Measurements from ENCODE around the gene HLF. TPM values are rescaled to one million over a fixed set of nuclear protein-coding genes. Genes with fewer than 3 reads are reported as not detected.

Gene HLF
- total RNA-seq, 4 donors from 2014 or later, result 8.5 to 17.5 (median 13.3) TPM

DNA sequence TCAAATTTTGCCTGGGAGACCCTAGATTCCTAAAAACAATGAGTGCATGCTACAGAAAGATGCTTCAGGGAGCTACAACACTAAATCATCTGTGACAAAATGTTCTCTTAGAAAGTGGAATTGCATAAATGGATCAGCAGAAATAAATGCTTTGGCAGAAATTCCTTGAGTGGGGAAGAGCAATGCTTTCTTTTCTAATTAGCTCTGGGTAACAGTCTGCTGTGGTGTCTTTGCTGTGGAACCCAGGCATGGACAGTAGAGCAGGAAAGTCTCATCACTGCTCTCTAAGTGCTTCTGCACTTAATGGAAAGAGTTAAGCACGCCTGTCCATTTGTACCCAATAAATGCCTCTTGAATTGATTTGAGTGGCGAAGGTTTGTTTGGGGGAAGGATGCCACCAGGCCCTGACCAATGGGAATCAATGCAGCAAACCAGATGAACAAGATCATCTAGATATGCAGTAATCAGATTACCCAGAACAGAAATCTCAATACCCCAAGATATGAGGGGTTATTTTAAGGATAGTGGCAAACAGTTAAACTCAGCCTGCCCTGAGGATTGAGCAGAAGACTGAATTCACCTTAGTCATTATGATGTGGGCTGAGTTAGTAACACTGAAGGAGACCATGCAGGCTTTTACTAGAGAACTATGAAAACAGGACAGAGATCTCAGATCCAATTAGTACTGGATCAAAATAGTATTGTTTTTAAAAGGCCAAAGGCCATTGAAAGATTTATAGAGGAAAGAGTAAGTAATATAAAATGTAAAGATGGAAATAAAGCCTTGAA, 13.6 kb downstream of the HLF start:
- 69% methylated on average over 2 of the region's 2 CpGs; no CpG with 5 or more reads in 1 of the 2 donors for WGBS, 2 donors (ENCODE audit: low coverage in 1 of 2)
- H3K4me3 ChIP-seq, result no peak overlapping the region
- TF ChIP-seq, protein P1, sequence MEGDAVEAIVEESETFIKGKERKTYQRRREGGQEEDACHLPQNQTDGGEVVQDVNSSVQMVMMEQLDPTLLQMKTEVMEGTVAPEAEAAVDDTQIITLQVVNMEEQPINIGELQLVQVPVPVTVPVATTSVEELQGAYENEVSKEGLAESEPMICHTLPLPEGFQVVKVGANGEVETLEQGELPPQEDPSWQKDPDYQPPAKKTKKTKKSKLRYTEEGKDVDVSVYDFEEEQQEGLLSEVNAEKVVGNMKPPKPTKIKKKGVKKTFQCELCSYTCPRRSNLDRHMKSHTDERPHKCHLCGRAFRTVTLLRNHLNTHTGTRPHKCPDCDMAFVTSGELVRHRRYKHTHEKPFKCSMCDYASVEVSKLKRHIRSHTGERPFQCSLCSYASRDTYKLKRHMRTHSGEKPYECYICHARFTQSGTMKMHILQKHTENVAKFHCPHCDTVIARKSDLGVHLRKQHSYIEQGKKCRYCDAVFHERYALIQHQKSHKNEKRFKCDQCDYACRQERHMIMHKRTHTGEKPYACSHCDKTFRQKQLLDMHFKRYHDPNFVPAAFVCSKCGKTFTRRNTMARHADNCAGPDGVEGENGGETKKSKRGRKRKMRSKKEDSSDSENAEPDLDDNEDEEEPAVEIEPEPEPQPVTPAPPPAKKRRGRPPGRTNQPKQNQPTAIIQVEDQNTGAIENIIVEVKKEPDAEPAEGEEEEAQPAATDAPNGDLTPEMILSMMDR (IDR thresholded peaks at IDR 0.05), result no peak
- no peak for TF ChIP-seq POLR2A (IDR thresholded peaks at IDR 0.05)
- TF ChIP-seq EP300 (IDR thresholded peaks at IDR 0.05; ENCODE audit: low read depth), result no peak
- TF ChIP-seq POLR2AphosphoS5 (IDR thresholded peaks at IDR 0.05), result no peak
- H3K36me3 ChIP-seq, result no peaks in the 10 kb centered on the region
- in situ Hi-C loops (cut with MboI; ENCODE audit: low pct_ligation_motif_present in 1 of 4, low pct_unique_long_range_greater_than_20kb in 1 of 4, low sequenced_read_pairs in 3 of 4), result no loop called here
- no peak for DNase-seq
- H3K27me3 ChIP-seq, result no peaks in the 10 kb centered on the region
- H3K27ac ChIP-seq, result peak overlapping the region; percentile 2 to 79 (median 36)
- H3K4me1 ChIP-seq, result peaks cover 3 to 44% (median 8%) of the 10 kb centered on the region in 4 donors
- H3K9me3 ChIP-seq, result no peaks in the 10 kb centered on the region
- intact Hi-C loops (cut with DNase I; ENCODE audit: low total_unique reads), result no loop called here

DNA sequence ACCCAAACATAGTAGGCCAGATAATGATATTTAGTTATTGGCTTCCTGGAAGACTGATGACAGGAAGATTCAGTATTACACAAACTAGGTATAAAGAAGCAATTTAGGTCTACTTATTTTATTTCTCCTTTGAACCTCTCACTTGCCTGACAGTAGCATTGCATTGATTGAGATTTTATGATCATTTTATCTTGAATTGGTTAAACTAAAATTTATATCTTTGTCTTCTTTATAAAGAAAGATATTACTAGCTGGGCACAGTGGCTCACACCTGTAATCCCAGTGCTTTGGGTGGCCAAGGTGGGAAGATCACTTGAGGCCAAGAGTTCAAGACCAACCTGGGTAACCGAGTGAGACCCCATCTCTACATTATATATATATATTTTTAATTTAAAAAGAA, 14.4 kb downstream of the HLF start:
- TF ChIP-seq POLR2A (IDR thresholded peaks at IDR 0.05), result no peak
- TF ChIP-seq EP300 (IDR thresholded peaks at IDR 0.05; ENCODE audit: low read depth), result no peak
- TF ChIP-seq POLR2AphosphoS5 (IDR thresholded peaks at IDR 0.05), result no peak
- TF ChIP-seq, protein P1 (IDR thresholded peaks at IDR 0.05), result no peak

DNA sequence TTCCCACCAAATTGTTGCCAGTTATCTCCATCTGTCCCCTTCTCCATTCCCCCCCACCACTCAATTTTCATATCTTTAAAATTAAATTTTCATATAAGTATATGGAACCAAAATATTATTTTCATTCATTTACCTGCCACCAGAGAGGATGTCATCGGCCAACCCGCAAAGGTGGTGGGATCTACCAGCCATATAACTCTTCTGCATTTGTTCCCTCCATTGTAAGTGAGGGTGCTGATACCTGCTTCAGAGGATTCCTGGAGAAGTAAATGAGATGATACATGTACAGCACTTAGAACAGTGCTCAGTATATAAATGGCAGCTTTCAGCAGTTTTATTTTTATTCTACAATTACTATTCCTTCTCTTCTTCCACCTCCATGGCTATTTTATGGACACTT, 15.0 kb downstream of the HLF start:
- no peak overlapping the region for H3K27ac ChIP-seq
- no peaks in the 10 kb centered on the region for H3K27me3 ChIP-seq
- 75 to 98% methylated on average over 2 of the region's 2 CpGs for WGBS, 2 donors (ENCODE audit: low coverage in 1 of 2)
- H3K9me3 ChIP-seq, result no peaks in the 10 kb centered on the region
- DNase-seq, result no peak
- H3K36me3 ChIP-seq, result no peaks in the 10 kb centered on the region
- intact Hi-C loops (cut with DNase I; ENCODE audit: low total_unique reads), result no loop called here
- in situ Hi-C loops (cut with MboI; ENCODE audit: low pct_ligation_motif_present in 1 of 4, low pct_unique_long_range_greater_than_20kb in 1 of 4, low sequenced_read_pairs in 3 of 4), result no loop called here
- no peak overlapping the region for H3K4me3 ChIP-seq
- H3K4me1 ChIP-seq, result peaks cover 10 to 49% (median 15%) of the 10 kb centered on the region in 4 donors
- TF ChIP-seq POLR2A (IDR thresholded peaks at IDR 0.05) (no peak), POLR2AphosphoS5 (IDR thresholded peaks at IDR 0.05) (no peak), EP300 (IDR thresholded peaks at IDR 0.05; ENCODE audit: low read depth) (no peak)
- TF ChIP-seq, protein P1 (IDR thresholded peaks at IDR 0.05), result no peak

More for the DNA sequence above, 14.4 kb downstream of the HLF start:
- Histone ChIP-seq H3K9me3 (no peaks in the 10 kb centered on the region), H3K27ac (peak overlapping the region in 1 of 4 donors; percentile 19), H3K4me1 (peaks cover 7 to 45% (median 10%) of the 10 kb centered on the region in 4 donors), H3K4me3 (no peak overlapping the region), H3K36me3 (no peaks in the 10 kb centered on the region), H3K27me3 (no peaks in the 10 kb centered on the region)
- intact Hi-C loops (cut with DNase I; ENCODE audit: low total_unique reads) (no loop called here), in situ Hi-C loops (cut with MboI; ENCODE audit: low pct_ligation_motif_present in 1 of 4, low pct_unique_long_range_greater_than_20kb in 1 of 4, low sequenced_read_pairs in 3 of 4) (no loop called here)
- no peak for DNase-seq
- 92% methylated on average over 1 of the region's 1 CpG; no CpG with 5 or more reads in 1 of the 2 donors for WGBS, 2 donors (ENCODE audit: low coverage in 1 of 2)

DNA sequence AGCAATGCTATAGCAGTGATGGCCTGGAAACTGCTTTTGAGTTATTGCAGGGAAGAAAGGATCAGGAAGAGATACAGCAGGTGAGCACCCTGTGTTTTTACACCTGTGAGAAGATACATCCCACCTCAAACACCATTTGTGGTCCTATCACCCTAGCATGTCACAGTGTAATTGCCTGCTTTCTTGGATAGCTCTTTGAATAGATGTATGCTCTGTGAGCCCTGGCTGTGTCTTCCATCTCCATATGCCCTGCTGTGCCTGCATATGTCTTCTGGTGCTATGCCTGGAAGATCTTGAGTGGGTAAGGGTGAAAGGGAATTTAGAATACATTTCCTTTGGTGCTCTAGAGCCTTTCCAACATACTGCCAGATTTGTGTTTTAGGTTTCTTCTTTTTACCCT, 15.5 kb downstream of the HLF start:
- intact Hi-C loops (cut with DNase I; ENCODE audit: low total_unique reads) (no loop called here), in situ Hi-C loops (cut with MboI; ENCODE audit: low pct_ligation_motif_present in 1 of 4, low pct_unique_long_range_greater_than_20kb in 1 of 4, low sequenced_read_pairs in 3 of 4) (no loop called here)
- TF ChIP-seq POLR2AphosphoS5 (IDR thresholded peaks at IDR 0.05), result no peak
- no peak for TF ChIP-seq EP300 (IDR thresholded peaks at IDR 0.05; ENCODE audit: low read depth)
- TF ChIP-seq, protein P1 (IDR thresholded peaks at IDR 0.05), result no peak
- TF ChIP-seq POLR2A (IDR thresholded peaks at IDR 0.05), result no peak
- H3K36me3 ChIP-seq, result no peaks in the 10 kb centered on the region
- H3K27me3 ChIP-seq, result no peaks in the 10 kb centered on the region
- H3K27ac ChIP-seq, result peak overlapping the region in 2 of 4 donors; percentile 85
- DNase-seq, result no peak
- no peaks in the 10 kb centered on the region for H3K9me3 ChIP-seq
- peaks cover 10 to 53% (median 19%) of the 10 kb centered on the region in 4 donors for H3K4me1 ChIP-seq
- H3K4me3 ChIP-seq, result no peak overlapping the region
